ENCODE data around the gene ADAM19.

The ADAM19 gene

DNA sequence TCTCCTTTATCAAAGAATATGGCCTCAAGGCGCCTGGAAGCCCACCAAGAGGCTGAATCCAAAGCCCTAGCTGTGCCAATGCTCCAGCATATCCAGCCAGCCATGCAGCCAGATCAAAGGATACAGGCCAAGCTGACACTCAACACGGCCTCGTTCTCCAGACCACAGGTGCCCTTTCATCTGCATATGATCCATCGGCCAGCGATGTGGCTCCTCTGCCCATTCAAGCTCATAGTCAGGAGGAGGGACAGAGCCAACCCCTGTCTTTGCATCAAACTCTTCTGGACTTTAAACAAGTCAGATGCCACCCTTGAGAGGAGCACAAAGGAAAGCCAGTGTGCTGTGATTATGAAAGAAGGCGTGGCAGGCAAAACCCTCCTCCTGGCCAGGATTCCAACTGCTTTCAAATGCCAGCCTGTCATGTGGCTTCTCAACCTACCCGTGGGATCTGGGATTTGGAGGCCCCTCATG is 42.5 kb downstream of the ADAM19 start:
- Histone ChIP-seq H3K27me3 (ENCODE audit: low read depth) (no peaks in the 10 kb centered on the region), H3K9me3 (no peaks in the 10 kb centered on the region), H3K4me3 (no peak overlapping the region), H3K36me3 (replicated peaks) (no peaks in the 10 kb centered on the region), H3K4me1 (no peaks in the 10 kb centered on the region)
- no peak for DNase-seq (ENCODE audit: low spot score in 2 of 2)
- in situ Hi-C loops (cut with MboI; ENCODE audit: low sequenced_read_pairs) = no loop called here

DNA sequence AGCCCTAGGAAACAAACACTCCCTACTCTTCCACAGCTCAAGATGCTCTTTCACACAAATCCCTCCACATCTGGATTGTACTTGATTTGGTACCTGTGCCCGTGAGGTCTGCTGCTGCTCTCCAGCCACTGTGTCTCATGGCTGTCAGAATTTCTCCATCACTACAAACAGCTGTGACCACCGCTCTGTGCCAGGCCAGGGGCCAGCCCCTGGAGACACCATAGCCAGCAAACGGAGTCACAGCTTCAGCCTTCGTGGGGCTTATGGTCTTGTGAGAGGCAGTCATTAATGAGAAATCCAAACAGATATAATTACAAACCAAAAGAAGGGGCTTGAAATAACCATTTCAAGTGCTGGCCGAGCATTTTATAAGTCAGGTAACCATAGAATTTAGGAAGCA is 43.6 kb downstream of the ADAM19 start:
- Histone ChIP-seq H3K27me3 (ENCODE audit: low read depth) (no peaks in the 10 kb centered on the region), H3K9me3 (no peaks in the 10 kb centered on the region), H3K4me3 (no peak overlapping the region), H3K36me3 (replicated peaks) (no peaks in the 10 kb centered on the region), H3K4me1 (no peaks in the 10 kb centered on the region)
- in situ Hi-C loops (cut with MboI; ENCODE audit: low sequenced_read_pairs) = no loop called here
- no peak for DNase-seq (ENCODE audit: low spot score in 2 of 2)

DNA sequence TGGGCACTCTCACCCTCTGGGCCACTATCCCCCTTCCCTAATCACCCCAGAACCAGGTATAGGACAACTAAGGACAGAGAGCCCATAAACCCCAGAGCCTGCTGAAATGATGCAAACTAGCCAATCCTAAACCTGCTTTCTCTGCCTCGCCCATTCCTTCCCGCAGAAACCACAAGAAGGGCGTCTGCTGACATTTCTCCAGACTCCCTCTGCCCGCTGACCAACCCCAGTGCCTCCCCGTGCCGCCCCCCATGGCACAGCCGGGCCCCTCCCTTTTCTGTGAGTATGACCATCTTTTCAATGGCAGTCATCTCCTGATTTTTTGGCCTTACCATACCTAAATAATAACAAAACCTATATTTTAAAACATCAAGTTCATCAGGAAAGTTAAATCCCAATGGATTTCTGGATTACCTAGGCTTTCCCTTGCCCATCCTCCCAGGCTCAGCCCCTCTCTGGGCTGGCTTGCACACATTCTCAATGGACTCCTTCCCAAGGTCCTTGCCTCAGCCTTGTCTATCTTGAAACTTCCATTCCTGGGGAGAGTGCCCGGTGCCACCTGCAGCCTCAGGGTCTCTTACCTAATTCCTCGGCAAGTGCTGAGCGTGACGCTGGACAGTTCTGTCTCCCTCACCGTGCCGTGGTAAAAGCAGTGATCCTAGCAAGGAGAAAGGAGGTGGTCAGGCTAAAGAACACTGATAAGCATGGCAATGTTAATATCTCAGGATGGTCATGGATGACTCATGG is 45.2 kb downstream of the ADAM19 start:
- Histone ChIP-seq H3K36me3 (replicated peaks) (no peaks in the 10 kb centered on the region), H3K4me3 (no peak overlapping the region), H3K27me3 (ENCODE audit: low read depth) (no peaks in the 10 kb centered on the region), H3K9me3 (no peaks in the 10 kb centered on the region), H3K4me1 (no peaks in the 10 kb centered on the region)
- no peak for DNase-seq (ENCODE audit: low spot score in 2 of 2)
- in situ Hi-C loops (cut with MboI; ENCODE audit: low sequenced_read_pairs) = no loop called here

DNA sequence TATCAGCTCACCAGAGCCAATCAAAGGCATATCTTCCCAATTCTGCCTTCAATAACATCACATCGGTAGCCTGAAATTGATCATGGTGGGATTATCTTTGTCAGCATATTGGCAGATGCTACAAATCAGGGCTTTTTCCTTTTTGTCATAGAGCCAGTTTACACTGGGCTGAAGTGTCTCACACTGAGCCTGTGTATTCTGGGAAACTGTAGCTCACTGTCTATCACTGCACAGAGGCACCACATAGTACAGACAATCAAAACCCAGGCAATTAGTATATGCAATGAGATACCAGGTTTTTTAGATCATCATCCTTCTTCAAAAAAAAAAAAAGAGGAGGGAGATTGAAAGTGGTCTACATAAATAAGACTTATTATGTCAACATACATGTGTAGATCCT is 46.6 kb downstream of the ADAM19 start:
- Histone ChIP-seq H3K27me3 (ENCODE audit: low read depth) (no peaks in the 10 kb centered on the region), H3K36me3 (replicated peaks) (no peaks in the 10 kb centered on the region), H3K4me1 (no peaks in the 10 kb centered on the region), H3K4me3 (no peak overlapping the region), H3K9me3 (no peaks in the 10 kb centered on the region)
- in situ Hi-C loops (cut with MboI; ENCODE audit: low sequenced_read_pairs) = no loop called here
- no peak for DNase-seq (ENCODE audit: low spot score in 2 of 2)

DNA sequence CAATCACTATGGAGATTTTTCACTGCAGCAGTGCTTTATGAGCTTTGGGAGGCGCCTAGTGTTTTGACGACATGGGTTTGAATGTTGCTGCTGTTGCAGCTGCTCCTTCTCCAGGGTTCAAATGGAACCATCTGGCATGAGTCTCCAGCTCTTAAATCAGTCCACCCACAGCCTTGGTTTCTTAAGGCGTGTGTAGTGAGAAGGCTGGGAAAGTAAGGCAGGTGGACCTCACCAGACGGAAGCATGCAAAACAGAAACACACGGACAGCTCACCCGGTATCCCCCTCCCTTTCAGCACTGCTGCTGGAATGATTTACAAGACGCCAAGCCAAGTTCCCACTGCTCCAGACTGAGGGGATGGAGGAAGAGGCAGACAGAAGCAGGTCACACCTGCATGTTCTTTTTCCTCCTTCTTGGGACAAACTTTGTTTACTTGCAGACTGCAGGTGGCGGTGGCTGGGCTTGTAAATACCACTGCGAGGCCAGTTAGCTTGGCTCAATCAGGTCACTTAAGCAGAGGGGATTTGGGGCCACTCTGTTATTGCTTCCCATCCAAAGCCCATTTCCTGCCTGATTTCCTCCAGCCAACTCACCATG is 47.4 kb downstream of the ADAM19 start:
- Histone ChIP-seq H3K4me1 (no peaks in the 10 kb centered on the region), H3K36me3 (replicated peaks) (no peaks in the 10 kb centered on the region), H3K27me3 (ENCODE audit: low read depth) (no peaks in the 10 kb centered on the region), H3K4me3 (no peak overlapping the region), H3K9me3 (no peaks in the 10 kb centered on the region)
- no peak for DNase-seq (ENCODE audit: low spot score in 2 of 2)
- in situ Hi-C loops (cut with MboI; ENCODE audit: low sequenced_read_pairs) = no loop called here

DNA sequence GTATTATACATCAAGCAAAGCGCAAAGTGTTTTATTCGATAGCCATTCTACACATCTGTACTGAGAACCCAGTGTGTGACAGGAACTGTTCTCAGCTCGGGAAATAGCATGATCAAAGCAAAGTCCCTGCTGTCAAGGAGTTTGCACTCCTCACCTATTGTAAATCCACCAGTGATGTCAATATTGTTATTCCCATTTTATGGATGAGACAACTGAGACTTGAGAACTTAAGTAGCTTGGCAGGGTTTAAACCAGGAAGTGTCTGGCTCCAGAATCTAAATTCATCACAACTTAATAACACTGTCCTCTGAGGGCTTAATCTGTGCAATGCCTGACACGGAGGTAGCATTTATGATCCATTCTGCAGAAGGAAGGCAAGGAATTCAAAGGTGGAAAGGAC is 50.7 kb downstream of the ADAM19 start:
- Histone ChIP-seq H3K27me3 (ENCODE audit: low read depth) (no peaks in the 10 kb centered on the region), H3K4me3 (no peak overlapping the region), H3K36me3 (replicated peaks) (no peaks in the 10 kb centered on the region), H3K4me1 (no peaks in the 10 kb centered on the region), H3K9me3 (no peaks in the 10 kb centered on the region)
- no peak for DNase-seq (ENCODE audit: low spot score in 2 of 2)
- in situ Hi-C loops (cut with MboI; ENCODE audit: low sequenced_read_pairs) = no loop called here

DNA sequence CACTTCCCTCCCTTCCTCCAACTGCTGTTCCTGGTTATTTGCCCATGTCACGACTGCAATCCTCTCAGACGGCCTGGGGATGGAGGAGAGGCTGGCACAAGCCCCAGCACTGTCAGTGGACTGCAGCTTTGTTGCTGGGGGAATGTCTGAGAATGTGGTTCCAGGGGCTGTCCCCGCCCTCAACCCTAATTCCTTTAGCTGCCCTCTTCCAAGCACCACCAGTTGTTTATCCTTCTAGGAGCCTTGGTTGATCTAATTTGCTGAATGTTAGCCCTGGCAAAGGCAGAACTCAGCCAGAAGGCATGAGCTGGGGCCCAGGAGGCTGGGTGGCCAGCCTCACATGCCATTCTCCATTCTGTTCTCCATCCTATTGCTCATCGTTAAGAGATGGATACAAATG is 51.6 kb downstream of the ADAM19 start:
- Histone ChIP-seq H3K27me3 (ENCODE audit: low read depth) (no peaks in the 10 kb centered on the region), H3K4me3 (no peak overlapping the region), H3K4me1 (no peaks in the 10 kb centered on the region), H3K9me3 (no peaks in the 10 kb centered on the region), H3K36me3 (replicated peaks) (no peaks in the 10 kb centered on the region)
- in situ Hi-C loops (cut with MboI; ENCODE audit: low sequenced_read_pairs) = no loop called here
- DNase-seq (ENCODE audit: low spot score in 2 of 2) = no peak

DNA sequence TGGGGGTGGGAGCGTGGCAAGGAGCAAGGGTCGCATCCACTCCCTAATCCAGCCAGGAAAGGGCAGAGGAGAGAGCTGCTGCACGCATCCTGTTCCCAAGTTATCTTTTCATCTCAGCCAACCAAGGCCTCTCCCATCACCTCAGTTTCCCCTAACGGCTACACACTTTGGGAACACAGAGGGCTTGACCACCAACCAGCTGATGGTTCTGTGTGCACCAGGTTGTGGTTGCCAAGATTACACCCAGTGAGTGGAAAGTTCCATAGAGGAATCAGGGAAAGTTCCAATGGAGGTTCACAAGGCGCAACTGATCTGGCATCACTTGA is 53.9 kb downstream of the ADAM19 start:
- Histone ChIP-seq H3K4me3 (no peak overlapping the region), H3K27me3 (ENCODE audit: low read depth) (no peaks in the 10 kb centered on the region), H3K4me1 (no peaks in the 10 kb centered on the region), H3K9me3 (no peaks in the 10 kb centered on the region), H3K36me3 (replicated peaks) (no peaks in the 10 kb centered on the region)
- in situ Hi-C loops (cut with MboI; ENCODE audit: low sequenced_read_pairs) = no loop called here
- no peak for DNase-seq (ENCODE audit: low spot score in 2 of 2)

DNA sequence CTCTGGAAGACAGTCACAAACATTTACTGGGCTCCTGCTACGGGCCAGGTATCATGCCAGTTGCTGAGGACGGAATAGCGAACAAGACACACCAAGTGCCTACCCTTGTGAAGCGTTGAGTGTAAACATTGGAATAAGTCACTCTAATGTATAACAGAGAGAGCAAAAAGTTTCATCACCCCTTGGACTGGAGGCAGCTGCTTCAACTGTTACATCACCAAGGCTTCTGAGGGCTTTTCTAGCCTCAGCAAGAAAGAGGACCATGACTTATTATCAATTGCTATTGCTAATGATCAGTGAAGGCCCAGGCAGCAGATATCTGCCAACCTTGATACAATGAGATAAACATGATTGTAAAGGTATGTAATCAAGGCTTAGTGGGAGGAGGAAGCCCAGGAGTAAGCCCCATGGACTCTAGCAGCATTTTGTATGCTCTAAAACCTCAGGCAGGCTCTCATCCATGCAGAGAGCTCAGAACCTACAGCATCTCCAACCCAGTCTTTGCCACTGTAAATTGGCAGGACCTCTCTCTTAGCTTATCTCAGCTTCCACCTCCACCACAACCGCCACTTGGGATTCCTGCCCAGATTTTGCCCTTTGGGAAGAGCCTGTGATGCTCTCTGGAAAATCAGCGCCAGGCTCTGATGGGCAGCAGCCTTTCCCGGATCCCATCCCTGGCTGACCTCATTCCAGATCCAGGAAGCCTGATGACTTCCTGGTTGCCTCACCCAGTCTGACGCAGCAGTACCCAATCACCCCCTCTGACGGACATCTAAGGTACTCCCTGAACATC is 54.5 kb downstream of the ADAM19 start:
- H3K9me3 ChIP-seq = no peaks in the 10 kb centered on the region
- H3K36me3 ChIP-seq (replicated peaks) = no peaks in the 10 kb centered on the region
- no peak overlapping the region for H3K4me3 ChIP-seq
- in situ Hi-C loops (cut with MboI; ENCODE audit: low sequenced_read_pairs) = no loop called here
- DNase-seq (ENCODE audit: low spot score in 2 of 2) = no peak
- H3K4me1 ChIP-seq = no peaks in the 10 kb centered on the region
- no peaks in the 10 kb centered on the region for H3K27me3 ChIP-seq (ENCODE audit: low read depth)

DNA sequence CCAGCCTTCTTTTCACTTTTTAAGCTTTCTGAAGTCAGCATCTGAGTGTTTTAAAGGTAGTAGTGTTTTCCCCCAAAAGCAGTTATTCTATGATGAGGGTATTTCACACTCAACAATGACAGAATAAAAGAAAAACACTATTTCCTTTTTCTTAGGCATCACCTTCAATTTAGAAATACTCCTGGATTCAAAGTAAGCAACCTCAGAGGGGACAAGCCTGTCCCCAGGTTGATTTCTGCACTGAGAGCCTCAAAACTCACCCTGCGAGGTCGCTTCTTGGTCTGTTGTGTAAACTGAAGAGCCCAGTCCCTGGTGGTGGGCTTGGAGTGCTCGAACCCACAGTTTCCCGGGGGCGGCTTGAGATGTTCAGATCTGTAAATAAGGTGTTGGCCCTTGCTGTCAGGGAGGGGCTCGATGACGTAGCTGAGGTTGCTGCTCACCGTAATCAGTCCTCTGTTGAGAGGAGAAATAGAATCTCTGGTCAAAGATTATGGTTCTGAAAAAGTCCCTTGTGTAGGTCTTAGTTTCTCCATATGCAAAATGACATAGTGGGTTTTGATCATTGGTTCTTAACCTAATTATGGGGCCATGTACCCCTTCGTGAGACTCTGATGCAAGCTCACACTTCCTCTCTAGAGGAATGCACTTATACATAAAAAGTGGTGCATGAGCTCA is 55.9 kb downstream of the ADAM19 start:
- no peak overlapping the region for H3K4me3 ChIP-seq
- H3K9me3 ChIP-seq = no peaks in the 10 kb centered on the region
- DNase-seq (ENCODE audit: low spot score in 2 of 2) = no peak
- no peaks in the 10 kb centered on the region for H3K36me3 ChIP-seq (replicated peaks)
- in situ Hi-C loops (cut with MboI; ENCODE audit: low sequenced_read_pairs) = no loop called here
- no peaks in the 10 kb centered on the region for H3K27me3 ChIP-seq (ENCODE audit: low read depth)
- no peaks in the 10 kb centered on the region for H3K4me1 ChIP-seq

DNA sequence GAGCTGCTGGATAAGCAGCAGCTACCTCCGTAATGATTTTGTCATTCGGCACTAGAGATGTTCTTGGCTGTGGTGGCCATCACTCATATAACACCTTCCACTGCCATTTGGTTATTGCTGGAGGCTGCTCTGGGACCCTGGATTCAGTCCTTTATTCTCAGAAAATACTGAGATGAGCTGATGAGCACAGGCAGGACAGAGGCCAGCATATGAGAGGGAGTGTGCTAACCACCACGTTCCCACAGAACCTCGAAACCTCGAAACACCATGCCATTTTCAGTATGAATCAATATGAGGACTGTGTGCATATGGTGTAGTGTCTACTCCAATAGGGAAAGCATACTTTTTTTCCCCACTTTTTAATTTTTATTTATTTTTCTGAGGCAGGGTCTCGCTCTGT is 56.6 kb downstream of the ADAM19 start:
- H3K4me3 ChIP-seq = no peak overlapping the region
- H3K9me3 ChIP-seq = no peaks in the 10 kb centered on the region
- H3K27me3 ChIP-seq (ENCODE audit: low read depth) = no peaks in the 10 kb centered on the region
- no peaks in the 10 kb centered on the region for H3K36me3 ChIP-seq (replicated peaks)
- no peak for DNase-seq (ENCODE audit: low spot score in 2 of 2)
- in situ Hi-C loops (cut with MboI; ENCODE audit: low sequenced_read_pairs) = no loop called here
- no peaks in the 10 kb centered on the region for H3K4me1 ChIP-seq

DNA sequence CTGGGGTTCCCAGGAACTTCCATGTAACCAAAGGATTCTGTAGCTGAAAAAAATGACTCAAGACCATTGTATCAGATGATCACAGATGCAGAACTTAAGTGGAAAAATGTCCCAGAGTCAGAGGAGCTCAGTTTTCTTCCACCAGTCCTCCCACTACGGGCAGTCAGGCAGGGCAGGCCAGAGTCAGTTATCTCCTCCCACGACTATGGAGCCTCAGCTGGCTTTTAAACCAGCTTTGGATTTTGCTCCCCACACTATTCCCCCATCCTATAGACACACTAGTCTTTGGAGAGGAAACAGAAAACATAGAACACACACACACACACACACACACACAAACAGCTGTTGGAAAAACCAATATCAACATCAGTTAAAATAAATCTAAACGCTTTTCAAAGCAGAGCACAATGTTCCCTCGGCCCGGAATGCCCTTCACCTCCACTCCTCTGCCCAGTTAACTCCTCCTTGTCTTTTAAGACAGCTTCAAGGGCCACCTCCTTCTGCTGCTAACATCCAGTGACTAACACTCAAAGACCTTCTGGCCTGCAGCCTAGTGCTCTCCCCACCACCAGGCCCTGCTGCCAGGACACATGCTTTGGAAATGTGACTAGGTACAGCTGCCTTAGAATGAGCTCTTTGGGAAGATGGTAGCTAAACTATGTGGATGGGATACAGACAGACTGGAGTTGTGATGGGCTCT is 58.8 kb downstream of the ADAM19 start:
- in situ Hi-C loops (cut with MboI; ENCODE audit: low sequenced_read_pairs) = no loop called here
- no peaks in the 10 kb centered on the region for H3K27me3 ChIP-seq (ENCODE audit: low read depth)
- H3K4me1 ChIP-seq = 0 out of 2 replicates have a peak, but pooled peaks cover 4% of the 10 kb centered on the region
- no peak for DNase-seq (ENCODE audit: low spot score in 2 of 2)
- H3K4me3 ChIP-seq = no peak overlapping the region
- H3K36me3 ChIP-seq (replicated peaks) = no peaks in the 10 kb centered on the region
- no peaks in the 10 kb centered on the region for H3K9me3 ChIP-seq

DNA sequence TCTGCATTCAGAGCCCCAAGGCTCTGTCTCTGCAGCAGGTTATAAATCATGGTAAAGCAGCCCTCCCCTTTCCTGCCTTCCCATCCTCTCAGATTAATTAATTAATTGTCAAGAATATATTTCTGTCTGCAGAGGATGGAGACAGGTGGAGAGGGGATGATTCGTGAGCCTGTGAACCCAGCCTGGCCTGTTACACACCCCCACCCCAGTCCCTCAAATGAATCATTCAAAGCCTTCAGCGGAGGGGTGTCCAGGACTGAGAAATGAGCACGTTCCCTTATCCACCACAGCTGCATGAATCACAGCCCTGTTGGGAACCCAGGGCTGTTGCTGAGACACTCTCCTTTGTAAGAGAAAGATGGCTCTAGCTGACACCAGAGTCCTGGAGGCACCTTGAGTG is 59.6 kb downstream of the ADAM19 start:
- Histone ChIP-seq H3K27me3 (ENCODE audit: low read depth) (no peaks in the 10 kb centered on the region), H3K36me3 (replicated peaks) (no peaks in the 10 kb centered on the region), H3K4me3 (no peak overlapping the region), H3K4me1 (0 out of 2 replicates have a peak, but pooled peaks cover 4% of the 10 kb centered on the region), H3K9me3 (no peaks in the 10 kb centered on the region)
- in situ Hi-C loops (cut with MboI; ENCODE audit: low sequenced_read_pairs) = no loop called here
- DNase-seq (ENCODE audit: low spot score in 2 of 2) = no peak

All from HAP-1 (cell line).